ENCODE results near the gene PSME1. TPM values are rescaled to one million over a fixed set of nuclear protein-coding genes. Genes with fewer than 3 reads are reported as not detected.
A peak's percentile ranks its signal among the peaks of the same experiment; 100 is the strongest.

Gene PSME1
- total and polyA plus RNA-seq, 2 of the 13 experiments (the other 11 are each of a cell fraction or from before 2014, with no cell fraction given), result 159 to 608 TPM

DNA sequence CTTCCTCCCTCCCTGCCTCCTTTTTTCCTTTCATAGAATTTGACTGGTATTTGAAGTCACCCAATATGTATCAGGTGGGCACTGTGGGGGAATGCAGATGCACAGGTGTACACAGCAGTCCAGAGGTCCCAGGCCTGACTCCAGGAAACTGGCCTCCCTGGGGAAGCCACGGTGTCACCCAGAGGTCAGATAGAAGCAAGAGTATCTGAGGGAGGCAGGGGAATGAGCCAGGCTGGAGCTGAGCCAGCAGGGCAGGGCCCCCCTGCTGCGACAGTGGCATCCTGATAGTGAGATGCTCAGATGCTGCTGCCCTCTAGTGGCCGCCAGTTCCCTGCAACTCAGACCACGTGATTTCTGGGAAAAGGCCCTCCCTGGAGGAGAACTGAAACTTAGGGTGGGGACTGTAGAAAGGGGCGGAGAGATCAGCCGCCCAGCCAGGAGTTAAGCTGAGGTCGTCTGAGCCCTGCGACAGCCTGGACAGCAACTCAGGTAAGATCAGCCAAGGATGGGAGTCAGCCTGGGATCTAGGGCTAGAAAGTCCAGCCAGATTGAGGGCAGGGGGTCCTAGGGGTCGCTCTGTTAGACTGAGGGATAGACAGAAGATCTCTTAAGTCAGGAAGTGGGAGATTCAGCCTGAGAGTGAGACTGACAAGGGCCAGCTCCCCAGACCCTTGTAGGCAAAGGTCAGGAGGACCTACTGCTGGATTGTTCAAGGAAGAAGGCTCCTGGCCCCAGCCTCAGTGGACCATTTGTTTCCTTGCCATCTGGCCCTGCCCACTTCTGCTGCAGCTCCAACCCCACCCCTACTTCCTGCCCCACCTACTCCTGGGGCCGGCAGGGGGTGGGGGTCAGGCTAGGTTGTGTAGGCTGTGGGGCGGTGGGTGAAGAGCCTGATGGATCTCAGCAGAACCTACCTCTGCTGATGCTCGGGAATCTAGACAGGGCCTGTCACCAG lies 25.1 kb downstream of the PSME1 start, which contains the start of gene IRF9 (continued):
- TF ChIP-seq ZNF609 (CRISPR knock-in tag; IDR thresholded peaks at IDR 0.05; ENCODE audit: borderline replicate concordance) (peak; percentile 66; the same call in 1 of the 2 replicates), TBX2 (CRISPR knock-in tag; IDR thresholded peaks at IDR 0.05; ENCODE audit: borderline replicate concordance) (peak; percentile 97), ZBTB34 (CRISPR knock-in tag; IDR thresholded peaks at IDR 0.05) (peak; percentile 69; the same call in 1 of the 2 replicates), ZNF30 (CRISPR knock-in tag; IDR thresholded peaks at IDR 0.05) (no peak), MED1 (CRISPR knock-in tag; IDR thresholded peaks at IDR 0.05) (peak; percentile 98), TGIF2 (CRISPR knock-in tag; IDR thresholded peaks at IDR 0.05) (peak; percentile 99), SOX13 (IDR thresholded peaks at IDR 0.05) (no peak), SOX13 (CRISPR knock-in tag; conservative IDR thresholded peaks at IDR 0.05 in 1 of 2, IDR thresholded peaks at IDR 0.05 in 1 of 2) (peak; percentile 60 to 91; a peak in 3 of 4 replicates), ZBTB8A (CRISPR knock-in tag; IDR thresholded peaks at IDR 0.05; ENCODE audit: borderline replicate concordance, low read depth) (no peak), YY1 (IDR thresholded peaks at IDR 0.05; ENCODE audit: insufficient read depth, insufficient replicate concordance, low read depth, low read length) (peak; percentile 82), PTBP1 (IDR thresholded peaks at IDR 0.05; ENCODE audit: low read depth, low read length, poor library complexity, severe bottlenecking) (peak; percentile 64), HINFP (CRISPR knock-in tag; IDR thresholded peaks at IDR 0.05; ENCODE audit: low read depth) (no peak), KDM2A (CRISPR knock-in tag; IDR thresholded peaks at IDR 0.05; ENCODE audit: borderline replicate concordance, low read depth) (peak; percentile 99)
- TF ChIP-seq, protein P1, sequence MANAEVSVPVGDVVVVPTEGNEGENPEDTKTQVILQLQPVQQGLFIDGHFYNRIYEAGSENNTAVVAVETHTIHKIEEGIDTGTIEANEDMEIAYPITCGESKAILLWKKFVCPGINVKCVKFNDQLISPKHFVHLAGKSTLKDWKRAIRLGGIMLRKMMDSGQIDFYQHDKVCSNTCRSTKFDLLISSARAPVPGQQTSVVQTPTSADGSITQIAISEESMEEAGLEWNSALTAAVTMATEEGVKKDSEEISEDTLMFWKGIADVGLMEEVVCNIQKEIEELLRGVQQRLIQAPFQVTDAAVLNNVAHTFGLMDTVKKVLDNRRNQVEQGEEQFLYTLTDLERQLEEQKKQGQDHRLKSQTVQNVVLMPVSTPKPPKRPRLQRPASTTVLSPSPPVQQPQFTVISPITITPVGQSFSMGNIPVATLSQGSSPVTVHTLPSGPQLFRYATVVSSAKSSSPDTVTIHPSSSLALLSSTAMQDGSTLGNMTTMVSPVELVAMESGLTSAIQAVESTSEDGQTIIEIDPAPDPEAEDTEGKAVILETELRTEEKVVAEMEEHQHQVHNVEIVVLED (CRISPR knock-in tag; IDR thresholded peaks at IDR 0.05; ENCODE audit: borderline replicate concordance), result peak; percentile 86
- TF ChIP-seq, protein P2, sequence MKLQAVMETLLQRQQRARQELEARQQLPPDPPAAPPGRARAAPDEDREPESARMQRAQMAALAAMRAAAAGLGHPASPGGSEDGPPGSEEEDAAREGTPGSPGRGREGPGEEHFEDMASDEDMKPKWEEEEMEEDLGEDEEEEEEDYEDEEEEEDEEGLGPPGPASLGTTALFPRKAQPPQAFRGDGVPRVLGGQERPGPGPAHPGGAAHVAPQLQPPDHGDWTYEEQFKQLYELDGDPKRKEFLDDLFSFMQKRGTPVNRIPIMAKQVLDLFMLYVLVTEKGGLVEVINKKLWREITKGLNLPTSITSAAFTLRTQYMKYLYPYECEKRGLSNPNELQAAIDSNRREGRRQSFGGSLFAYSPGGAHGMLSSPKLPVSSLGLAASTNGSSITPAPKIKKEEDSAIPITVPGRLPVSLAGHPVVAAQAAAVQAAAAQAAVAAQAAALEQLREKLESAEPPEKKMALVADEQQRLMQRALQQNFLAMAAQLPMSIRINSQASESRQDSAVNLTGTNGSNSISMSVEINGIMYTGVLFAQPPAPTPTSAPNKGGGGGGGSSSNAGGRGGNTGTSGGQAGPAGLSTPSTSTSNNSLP (IDR thresholded peaks at IDR 0.05; ENCODE audit: low read depth, low read length), result peak; percentile 70; the same call in 1 of the 2 replicates

Measured in HepG2 (cell line).